Upper lobe of left lung (tissue), 6 donors: ENCODE results near the gene SCG5. TPM values are rescaled to one million over a fixed set of nuclear protein-coding genes. Genes with fewer than 3 reads are reported as not detected.

ENCODE experiments used
- ATAC-seq, 2 donors: fragments of 200-7000 bp; cut with Tn5 transposase; one replicate each; pipeline ENCODE4 v1.9.1; 2022; ENCODE audit warnings: mild to moderate bottlenecking in 2 of 2, moderate library complexity in 2 of 2; ENCODE audit not compliant: low FRiP score in 2 of 2
- DNase-seq, 2 donors: peaks; one replicate each; pipeline ENCODE4 v3.0.0-alpha.2; 2019 to 2020
- H3K27ac ChIP-seq, 4 donors: fragments of 200-600 bp; sonication (generic); one replicate each; pipeline ENCODE4 v1.5.1; 2016 to 2019
- H3K27me3 ChIP-seq, 4 donors: fragments of 200-600 bp; sonication (generic); one replicate each; pipeline ENCODE4 v1.5.1; 2017 to 2019
- H3K36me3 ChIP-seq, 4 donors: fragments of 200-600 bp; sonication (generic); one replicate each; pipeline ENCODE4 v1.5.1; 2016 to 2019
- H3K4me1 ChIP-seq, 4 donors: fragments of 200-600 bp; sonication (generic); one replicate each; pipeline ENCODE4 v1.5.1; 2018 to 2019
- H3K4me3 ChIP-seq, 4 donors: fragments of 200-600 bp; sonication (generic); one replicate each; pipeline ENCODE4 v1.5.1; 2017 to 2019; ENCODE audit warnings: mild to moderate bottlenecking in 2 of 4, moderate library complexity in 1 of 4
- H3K9me3 ChIP-seq, 4 donors: fragments of 200-600 bp; sonication (generic); one replicate each; pipeline ENCODE4 v1.5.1; 2018 to 2019
- CTCF ChIP-seq, 6 experiments: fragments of 450-650 bp in 4 of 6; fragments of 200-600 bp in 2 of 6; sonication (generic) in 2 of 6; IDR thresholded peaks; one replicate each; pipeline ENCODE4 v1.5.1; 2016 to 2019; ENCODE audit warnings: antibody characterized with exemption in 6 of 6
- EP300 ChIP-seq, 4 donors: sonication (generic); formaldehyde crosslinking; IDR thresholded peaks; one replicate each; pipeline ENCODE4 v1.5.1; 2017; ENCODE audit warnings: antibody characterized with exemption in 4 of 4, control low read depth in 2 of 4
- POLR2A ChIP-seq, 4 donors: fragments of 450-650 bp; IDR thresholded peaks; one replicate each; pipeline ENCODE4 v1.5.1; 2016 to 2017; ENCODE audit warnings: antibody characterized with exemption in 4 of 4, mild to moderate bottlenecking in 2 of 4
- POLR2AphosphoS5 ChIP-seq, 2 donors: sonication (generic); formaldehyde crosslinking; IDR thresholded peaks; one replicate each; pipeline ENCODE4 v1.5.1; 2017; ENCODE audit warnings: antibody characterized with exemption in 2 of 2
- WGBS, 2 donors: methylation state at CpG; one replicate each; pipeline ENCODE4 v1.1.5; 2017 to 2018; 5-methylcytosine and 5-hydroxymethylcytosine counted together
- total RNA-seq, 6 donors: library from RNA; depleted of rRNA in 4 of 6; stranded (reverse); fragments of >200 nt in 4 of 6; gene quantifications; one replicate each; pipeline versions ENCODE4 v1.1.0 to v1.2.1, GENCODE V29; 2016 to 2021
- donor health status: DM: no; HTN: no; CAD: no; lungs with moderate emphysema.
- donor health status: DM: no; HTN: yes; CAD: no; lungs with severe emphysema.

The SCG5 gene
- total RNA-seq, 6 donors from 2014 or later, result 0.61 to 1.7 (median 0.97) TPM; not detected in 3

GRCh38 chr15:32729700-32730395, 88.3 kb downstream of the SCG5 start:
- Histone ChIP-seq H3K36me3 (no peaks in the 10 kb centered on the region), H3K27ac (no peak overlapping the region), H3K4me3 (no peak overlapping the region), H3K4me1 (no peaks in the 10 kb centered on the region), H3K27me3 (no peaks in the 10 kb centered on the region), H3K9me3 (peaks cover 0 to 4% (median 1%) of the 10 kb centered on the region in 4 donors)
- 83 to 84% methylated on average over 10 of the region's 10 CpGs for WGBS, 2 donors
- DNase-seq, result no peak
- ATAC-seq, result no peak
- TF ChIP-seq POLR2A (IDR thresholded peaks at IDR 0.05) (no peak), EP300 (IDR thresholded peaks at IDR 0.05) (no peak), CTCF (IDR thresholded peaks at IDR 0.05) (no peak), POLR2AphosphoS5 (IDR thresholded peaks at IDR 0.05) (no peak)

GRCh38 chr15:32730677-32731654, 89.5 kb downstream of the SCG5 start:
- peak in 1 of 2 donors; percentile 73 for ATAC-seq

GRCh38 chr15:32732574-32733157, 91.2 kb downstream of the SCG5 start:
- H3K27me3 ChIP-seq, result no peaks in the 10 kb centered on the region
- H3K4me3 ChIP-seq, result no peak overlapping the region
- TF ChIP-seq EP300 (IDR thresholded peaks at IDR 0.05) (no peak), POLR2A (IDR thresholded peaks at IDR 0.05) (no peak), POLR2AphosphoS5 (IDR thresholded peaks at IDR 0.05) (no peak), CTCF (IDR thresholded peaks at IDR 0.05) (no peak)
- DNase-seq, result no peak
- peaks cover 0 to 4% (median 1%) of the 10 kb centered on the region in 4 donors for H3K9me3 ChIP-seq
- H3K36me3 ChIP-seq, result no peaks in the 10 kb centered on the region
- 85 to 89% methylated on average over 6 of the region's 6 CpGs for WGBS, 2 donors
- ATAC-seq, result no peak
- no peak overlapping the region for H3K27ac ChIP-seq
- H3K4me1 ChIP-seq, result no peaks in the 10 kb centered on the region

More at GRCh38 chr15:32730677-32731654, 89.5 kb downstream of the SCG5 start:
- TF ChIP-seq POLR2A (IDR thresholded peaks at IDR 0.05) (no peak), EP300 (IDR thresholded peaks at IDR 0.05) (no peak), POLR2AphosphoS5 (IDR thresholded peaks at IDR 0.05) (no peak), CTCF (IDR thresholded peaks at IDR 0.05) (no peak)
- Histone ChIP-seq H3K4me3 (no peak overlapping the region), H3K27me3 (no peaks in the 10 kb centered on the region), H3K4me1 (no peaks in the 10 kb centered on the region), H3K9me3 (peaks cover 0 to 4% (median 1%) of the 10 kb centered on the region in 4 donors), H3K27ac (no peak overlapping the region), H3K36me3 (no peaks in the 10 kb centered on the region)
- WGBS, 2 donors, result 51 to 62% methylated on average over 15 to 25 of the region's 27 CpGs
- peak; percentile 78 to 89 for DNase-seq

- no peak for TF ChIP-seq POLR2AphosphoS5 (IDR thresholded peaks at IDR 0.05)
- Histone ChIP-seq H3K9me3 (peaks cover 0 to under 1% (median 0%) of the 10 kb centered on the region in 4 donors), H3K27ac (no peak overlapping the region), H3K27me3 (no peaks in the 10 kb centered on the region), H3K4me3 (no peak overlapping the region), H3K36me3 (no peaks in the 10 kb centered on the region), H3K4me1 (no peaks in the 10 kb centered on the region)
- WGBS, 2 donors, result 72 to 90% methylated on average over 3 of the region's 3 CpGs
- DNase-seq (no peak), ATAC-seq (no peak)
Observed at GRCh38 chr15:32733281-32733680, 91.8 kb downstream of the SCG5 start.
